Spleen (tissue), 7 donors: Measurements from ENCODE around the gene DAPK1.

Source experiments
- POLR2A ChIP-seq, 3 donors: fragments of 450-650 bp; IDR thresholded peaks; one replicate each; pipeline ENCODE4 v1.5.1; 2017; ENCODE audit warnings: antibody characterized with exemption in 3 of 3, mild to moderate bottlenecking in 1 of 3
- TF ChIP-seq, protein P1 (sequence below), 11 experiments: fragments of 200-600 bp in 7 of 11; fragments of 450-650 bp in 4 of 11; sonication (generic) in 4 of 11; IDR thresholded peaks in 8 of 11; conservative IDR thresholded peaks in 3 of 11; 1 replicate in 7 of 11; 2 replicates in 4 of 11; pipeline versions ENCODE4 v1.4.0 to v1.8.0; 2016 to 2021; ENCODE audit warnings: antibody characterized with exemption in 11 of 11, inconsistent platforms in 4 of 11, mild to moderate bottlenecking in 1 of 11
- donor health status: DM: no; HTN: no; CAD: no; lungs with moderate emphysema.
- donor health status: DM: no; HTN: no; CAD: no.
- donor health status: DM: no; HTN: no; CAD: no.

DNA sequence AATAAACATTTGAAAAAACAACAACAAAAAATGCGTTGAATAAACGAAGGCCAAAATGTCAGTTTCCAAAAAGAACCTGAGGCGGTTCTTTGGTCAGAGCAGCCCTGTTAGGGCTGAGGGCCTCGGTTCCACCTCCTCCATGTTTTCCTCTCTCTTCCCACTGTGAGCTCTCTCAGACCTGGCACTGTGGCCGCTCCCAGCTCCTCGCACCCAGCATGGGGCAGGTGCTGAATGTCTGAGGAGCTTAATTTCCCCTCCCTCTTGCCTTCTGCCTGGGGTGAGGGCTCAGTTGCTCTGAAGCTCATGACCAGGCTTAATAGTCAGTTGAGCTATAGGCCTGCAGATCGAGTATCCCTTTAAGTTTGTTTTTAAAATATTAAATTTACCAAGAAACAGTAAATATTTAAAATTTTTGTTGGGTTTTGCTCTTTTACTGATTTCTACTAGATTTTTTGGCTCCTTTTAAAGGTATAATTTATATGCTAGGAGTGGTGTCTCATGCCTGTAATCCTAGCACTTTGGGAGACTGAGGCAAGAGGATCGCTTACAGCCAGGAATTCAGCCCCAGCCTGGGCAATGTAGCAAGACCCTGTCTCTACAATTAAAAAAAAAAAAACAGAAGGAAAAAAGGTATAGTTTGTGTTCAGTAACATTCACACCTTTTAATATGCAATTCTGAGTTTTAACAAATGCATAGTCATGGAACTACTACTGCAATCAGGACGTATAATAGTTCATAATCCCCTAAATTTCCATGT, 28.1 kb downstream of the DAPK1 start:
- TF ChIP-seq POLR2A (IDR thresholded peaks at IDR 0.05): no peak
- TF ChIP-seq, protein P1, sequence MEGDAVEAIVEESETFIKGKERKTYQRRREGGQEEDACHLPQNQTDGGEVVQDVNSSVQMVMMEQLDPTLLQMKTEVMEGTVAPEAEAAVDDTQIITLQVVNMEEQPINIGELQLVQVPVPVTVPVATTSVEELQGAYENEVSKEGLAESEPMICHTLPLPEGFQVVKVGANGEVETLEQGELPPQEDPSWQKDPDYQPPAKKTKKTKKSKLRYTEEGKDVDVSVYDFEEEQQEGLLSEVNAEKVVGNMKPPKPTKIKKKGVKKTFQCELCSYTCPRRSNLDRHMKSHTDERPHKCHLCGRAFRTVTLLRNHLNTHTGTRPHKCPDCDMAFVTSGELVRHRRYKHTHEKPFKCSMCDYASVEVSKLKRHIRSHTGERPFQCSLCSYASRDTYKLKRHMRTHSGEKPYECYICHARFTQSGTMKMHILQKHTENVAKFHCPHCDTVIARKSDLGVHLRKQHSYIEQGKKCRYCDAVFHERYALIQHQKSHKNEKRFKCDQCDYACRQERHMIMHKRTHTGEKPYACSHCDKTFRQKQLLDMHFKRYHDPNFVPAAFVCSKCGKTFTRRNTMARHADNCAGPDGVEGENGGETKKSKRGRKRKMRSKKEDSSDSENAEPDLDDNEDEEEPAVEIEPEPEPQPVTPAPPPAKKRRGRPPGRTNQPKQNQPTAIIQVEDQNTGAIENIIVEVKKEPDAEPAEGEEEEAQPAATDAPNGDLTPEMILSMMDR (IDR thresholded peaks at IDR 0.05 in 8 of 11, conservative IDR thresholded peaks at IDR 0.05 in 3 of 11): no peak
